ENCODE results near the gene ZRANB1. TPM values are rescaled to one million over a fixed set of nuclear protein-coding genes. Genes with fewer than 3 reads are reported as not detected.

Gene ZRANB1
- total and polyA plus RNA-seq, 2 of the 4 experiments (the other 2 are of a cell fraction), result 11.2 to 24.7 TPM

DNA sequence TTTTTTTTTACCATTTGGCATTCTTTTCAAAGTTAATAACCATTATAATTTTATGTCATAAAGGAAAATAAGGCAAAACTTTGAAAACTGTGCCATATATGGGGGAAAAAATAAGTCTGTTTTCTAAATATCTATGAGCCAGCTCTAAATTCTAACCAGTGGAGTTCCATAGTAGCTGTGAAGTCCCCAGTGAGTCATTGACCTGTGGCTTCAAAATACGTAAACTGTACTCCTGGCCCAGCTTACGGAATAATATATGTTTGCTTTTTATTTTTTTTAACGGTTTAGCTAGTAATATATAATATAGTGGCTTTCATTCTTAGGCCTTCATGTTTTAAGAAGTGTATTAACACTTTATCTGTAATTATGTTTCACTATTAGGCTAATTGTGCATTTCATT lies 20.5 kb downstream of the ZRANB1 start:
- H4K20me1 ChIP-seq (ENCODE audit: insufficient read depth, low read length), result peaks cover 88% of the 10 kb centered on the region
- intact Hi-C loops (cut with micrococcal nuclease), result loop anchor here (5.0 kb wide), 2 partner anchors 45 to 170 kb away; partner anchors contain the start of gene EEF1AKMT2

More for the DNA sequence above, 20.5 kb downstream of the ZRANB1 start:
- ChIA-PET CTCF (interaction anchor here (1.1 to 2.2 kb wide), 2 partner anchors 9 to 30 kb away, joined by 3 to 10 read pairs; no protein-coding TSS in a partner anchor), POLR2A (ENCODE audit: unreplicated experiment) (no interaction called here)
- Histone ChIP-seq H3K4me2 (ENCODE audit: low read depth, low read length) (no peak overlapping the region), H2BK5ac (ENCODE audit: low read depth, low read length, poor library complexity, severe bottlenecking) (peak overlapping the region; percentile 61), H3K4me1 (ENCODE audit: control insufficient read depth, insufficient read depth, low read length) (peaks cover 11% of the 10 kb centered on the region), H3K9ac (ENCODE audit: low read depth, low read length) (no peak overlapping the region), H3K9me1 (ENCODE audit: insufficient read depth, low read length) (peaks cover 8% of the 10 kb centered on the region), H3K4ac (ENCODE audit: low read depth, low read length) (no peak overlapping the region), H3K79me1 (ENCODE audit: low read depth in 1 of 2, low read length in 2 of 2) (peaks cover 33 to 69% of the 10 kb centered on the region in 2 experiments), H3K14ac (replicated peaks; ENCODE audit: low read depth, low read length) (no peak overlapping the region), H3K27ac (ENCODE audit: insufficient read depth, low read length) (0 out of 2 replicates have a peak overlapping the region, but pooled peaks have one; percentile 32), H4K8ac (ENCODE audit: low read depth in 2 of 2, low read length in 2 of 2) (no peak overlapping the region), H4K5ac (ENCODE audit: low read depth, low read length) (no peak overlapping the region), H4K91ac (ENCODE audit: insufficient read depth, low read depth, low read length) (no peak overlapping the region), H3K18ac (ENCODE audit: low read depth, low read length) (no peak overlapping the region), H2AK9ac (replicated peaks; ENCODE audit: low read depth, low read length, poor library complexity) (no peak overlapping the region), H3K23ac (ENCODE audit: low read depth, low read length) (no peak overlapping the region), H3K27me3 (ENCODE audit: control insufficient read depth, insufficient read depth, low read length) (no peaks in the 10 kb centered on the region), H3K4me3 (ENCODE audit: insufficient read depth, low read depth, low read length) (no peak overlapping the region), H2BK15ac (ENCODE audit: low read depth, low read length) (no peak overlapping the region), H3K56ac (ENCODE audit: extremely low read depth, insufficient read depth, low read length) (no peak overlapping the region), H3K9me3 (ENCODE audit: control insufficient read depth, insufficient read depth, low read length) (no peaks in the 10 kb centered on the region), H3K36me3 (ENCODE audit: control insufficient read depth, insufficient read depth, low read length) (peaks cover 10% of the 10 kb centered on the region), H2BK120ac (ENCODE audit: low read depth, low read length) (no peak overlapping the region), H2BK20ac (ENCODE audit: low read depth, low read length) (no peak overlapping the region), H2AK5ac (ENCODE audit: low read depth, low read length) (no peak overlapping the region), H2AFZ (replicated peaks; ENCODE audit: low read length, poor library complexity) (no peak overlapping the region)
- ATAC-seq (ENCODE audit: low read depth) (peak; percentile 47; the same call in 1 of the 2 replicates), DNase-seq (peak; percentile 83)
- BruUV-seq (replicated peaks), result no TSS peak
- in situ Hi-C loops (cut with MboI; ENCODE audit: low sequenced_read_pairs) (no loop called here), dilution Hi-C loops (cut with HindIII; ENCODE audit: low sequenced_read_pairs, unreplicated experiment) (no loop called here)
- TF ChIP-seq FOS (IDR thresholded peaks at IDR 0.05; ENCODE audit: low read depth, low read length) (0 out of 2 replicates have a peak, but pooled peaks have one; percentile 31), NFE2L2 (IDR thresholded peaks at IDR 0.05; ENCODE audit: low read depth, low read length) (no peak)
- WGBS, 2 experiments (ENCODE audit: extremely low coverage in 2 of 2, insufficient read length in 1 of 2), result no CpG with 5 or more reads among the region's 3 CpGs

Measured in IMR-90 (cell line).